Measurements from ENCODE around the gene ENDOU.
A peak's percentile ranks its signal among the peaks of the same experiment; 100 is the strongest.

Gene ENDOU

GRCh38 chr12:47717443-47718193 lies 7.7 kb downstream of the ENDOU start:
- peak; percentile 90 for DNase-seq

DNA sequence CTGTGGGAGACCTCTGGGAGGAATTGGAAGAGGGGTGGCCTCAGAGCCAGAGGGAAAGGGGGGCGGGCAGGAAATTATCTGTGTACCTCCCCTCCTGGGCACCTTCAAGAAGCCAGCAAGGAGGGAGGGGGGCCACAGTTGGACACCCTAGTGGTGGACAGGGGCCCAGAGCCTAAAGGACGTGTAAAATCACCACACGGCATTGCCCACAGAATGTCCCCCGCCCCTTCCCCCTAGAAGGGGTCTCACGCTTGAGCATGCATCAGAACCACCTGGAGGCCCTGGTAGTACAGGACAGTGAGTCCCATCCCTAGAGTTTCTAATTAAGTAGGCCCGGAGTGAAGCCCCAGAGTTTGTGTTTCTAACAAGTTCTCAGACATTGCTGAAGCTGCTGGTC lies 8.2 kb downstream of the ENDOU start:
- DNase-seq, result no peak

DNA sequence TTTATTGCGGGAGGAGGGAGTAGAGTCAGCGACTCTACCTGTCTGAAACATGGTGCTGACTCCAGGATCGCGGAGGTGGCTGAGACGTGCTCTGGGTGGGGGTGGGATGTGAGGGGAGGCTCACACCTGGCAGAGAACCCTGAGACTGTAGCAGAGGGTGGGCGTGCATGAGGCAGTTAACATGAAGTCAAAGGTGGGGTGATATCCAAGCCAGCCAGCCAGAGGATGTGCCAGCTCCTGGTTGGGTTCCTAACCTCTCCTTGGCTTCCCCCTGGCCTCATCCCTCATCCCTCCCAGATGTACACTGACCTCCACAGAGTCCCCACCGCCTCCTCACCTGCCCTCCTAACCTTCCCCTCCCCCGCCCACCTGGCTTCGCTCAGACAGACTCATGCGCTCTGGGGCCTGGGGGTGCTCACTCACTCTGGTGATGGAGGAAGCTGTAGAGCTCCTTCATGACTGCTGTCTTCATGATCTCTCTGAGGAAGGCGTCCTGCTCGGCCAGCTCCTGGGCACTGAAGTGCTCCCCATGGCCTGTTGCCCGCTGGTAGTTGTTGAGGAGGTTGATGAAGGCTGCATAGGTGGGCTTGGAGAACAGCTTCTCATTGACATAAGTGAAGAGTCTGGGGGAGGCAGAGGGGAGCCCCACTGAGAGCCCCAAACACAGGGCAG lies 9.3 kb downstream of the ENDOU start:
- no peak for DNase-seq

GRCh38 chr12:47715393-47715876 lies 9.9 kb downstream of the ENDOU start:
- DNase-seq, result peak; percentile 93

DNA sequence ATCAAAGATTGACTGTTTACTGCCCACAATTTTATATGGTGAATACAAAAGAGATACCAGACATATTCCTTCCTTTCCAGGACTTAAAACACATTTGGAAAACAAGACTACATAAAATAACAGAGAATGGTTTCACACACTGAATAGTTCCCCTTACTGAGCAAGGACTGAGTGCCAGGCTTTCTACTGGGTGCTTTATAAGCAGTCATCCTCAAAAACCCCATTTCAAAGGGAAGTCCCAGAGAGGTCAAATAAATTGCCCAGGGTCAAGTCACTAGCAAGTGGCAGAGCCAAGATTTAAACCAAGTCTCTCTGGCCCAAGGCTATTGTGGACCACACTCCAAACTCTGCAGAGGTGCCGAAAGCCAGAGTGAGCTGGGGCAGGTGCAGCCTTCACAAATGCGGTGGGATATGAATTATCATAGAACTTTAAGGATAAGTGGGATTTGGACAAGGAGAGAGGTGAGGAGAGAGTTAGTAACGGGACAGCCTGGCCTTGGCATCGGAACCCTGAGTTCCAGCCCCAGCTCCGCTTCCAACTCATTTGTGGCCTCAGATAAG lies 10.4 kb downstream of the ENDOU start:
- no peak for DNase-seq

DNA sequence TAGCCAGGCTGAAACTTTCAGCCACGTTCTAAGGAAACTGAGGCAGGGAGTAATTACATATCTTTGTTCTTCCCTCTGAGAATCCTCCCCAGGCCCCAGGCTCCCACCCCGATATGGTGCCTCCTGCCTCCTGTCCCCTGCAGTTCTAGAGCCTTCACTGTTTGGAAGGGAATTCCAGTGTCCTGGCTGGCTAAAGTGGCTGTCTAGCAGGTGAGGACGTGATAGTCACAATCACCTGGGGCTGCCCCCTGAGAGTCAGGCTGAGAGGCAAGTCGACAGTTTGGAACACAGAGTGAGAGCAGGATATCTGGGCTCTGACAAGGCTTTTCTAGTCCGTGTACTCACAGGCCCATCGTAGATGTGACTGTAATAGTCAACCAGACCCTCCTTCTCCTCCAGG lies 13.1 kb downstream of the ENDOU start:
- no peak for DNase-seq

DNA sequence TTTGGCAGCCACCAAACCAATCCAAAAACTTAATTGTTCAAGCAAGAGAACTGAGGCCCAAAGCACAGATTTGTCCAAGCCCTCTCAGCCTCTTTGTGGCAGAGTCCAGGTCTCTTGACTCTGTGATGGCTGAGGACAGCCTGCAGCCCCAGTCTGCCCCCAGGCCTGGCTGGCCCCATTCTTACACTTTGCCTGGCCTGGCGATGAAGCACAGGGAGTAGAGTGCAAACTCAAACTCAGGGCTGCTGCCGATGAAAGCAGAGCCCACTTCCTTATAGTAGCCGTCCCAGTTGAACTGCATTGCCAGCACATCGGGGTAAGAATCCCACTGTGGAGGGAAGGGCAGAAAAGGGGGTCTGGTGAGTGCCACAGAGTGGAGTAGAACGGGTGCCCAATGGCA lies 13.8 kb downstream of the ENDOU start:
- no peak for DNase-seq

DNA sequence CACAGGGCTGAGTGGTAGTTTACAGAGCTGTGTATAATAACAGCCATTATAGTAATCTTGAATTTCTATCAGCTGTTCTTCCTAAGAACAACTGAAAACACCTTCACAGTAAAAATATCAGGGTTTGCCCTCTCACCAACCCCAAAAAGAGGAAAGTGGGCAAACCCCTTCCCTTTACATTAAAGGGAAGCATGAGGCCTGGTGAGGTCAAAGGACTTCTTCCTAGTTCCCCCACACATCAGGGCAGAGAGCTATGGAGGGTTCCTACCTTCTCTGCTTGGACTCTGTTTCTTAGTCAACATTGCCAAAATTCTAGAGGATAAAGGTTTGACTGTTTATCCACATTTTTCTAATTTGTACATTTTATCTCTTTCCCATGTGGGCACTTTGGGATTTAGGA lies 15.0 kb downstream of the ENDOU start:
- no peak for DNase-seq

GRCh38 chr12:47709671-47710070 lies 15.6 kb downstream of the ENDOU start:
- DNase-seq, result no peak

DNA sequence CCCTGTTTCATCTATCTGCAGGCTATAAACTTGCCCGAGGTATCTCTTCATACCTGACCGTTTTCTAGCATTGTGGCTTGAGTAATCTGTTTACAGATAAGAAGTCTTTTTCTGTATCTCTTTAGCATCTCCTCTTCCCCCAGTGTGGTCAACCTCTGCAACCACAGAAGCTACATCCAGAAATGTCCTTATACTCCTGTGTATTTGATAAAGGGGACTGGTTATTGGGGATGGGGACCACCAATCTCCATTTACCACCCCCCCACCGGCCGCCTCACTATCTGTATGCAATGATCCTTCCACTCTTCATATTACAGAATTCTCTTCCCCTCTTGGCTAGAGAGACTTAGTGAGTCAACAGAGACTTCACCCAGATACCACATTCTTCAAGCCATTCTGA lies 16.1 kb downstream of the ENDOU start:
- DNase-seq, result no peak

GRCh38 chr12:47707905-47708543 lies 17.3 kb downstream of the ENDOU start:
- DNase-seq, result no peak

DNA sequence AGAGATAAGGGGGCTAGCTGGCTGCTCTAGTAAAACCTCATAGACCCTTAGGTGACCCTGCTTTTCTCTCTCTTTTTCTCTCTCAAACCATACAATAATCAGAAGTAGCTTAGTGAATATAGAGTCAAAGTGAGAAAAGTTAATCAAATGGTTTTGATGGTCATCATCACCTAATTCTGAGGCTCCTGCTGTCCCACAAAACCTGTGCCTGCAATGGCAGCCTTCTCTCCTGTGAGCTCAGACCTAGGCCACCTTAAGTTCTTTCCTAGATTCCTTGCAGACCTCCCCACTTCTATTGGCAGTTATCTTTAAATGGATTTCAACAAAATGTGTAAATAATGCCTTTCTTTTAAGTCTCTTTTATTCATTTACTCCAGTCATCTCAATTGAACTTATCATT lies 17.9 kb downstream of the ENDOU start:
- no peak for DNase-seq

GRCh38 chr12:47705566-47706425 lies 19.5 kb downstream of the ENDOU start, which contains the start of gene RPAP3:
RPAP3 (minus strand) TSS chr12:47706030; CDS start chr12:47702840, 3,190 bp downstream.
- peak; percentile 90 for DNase-seq

DNA sequence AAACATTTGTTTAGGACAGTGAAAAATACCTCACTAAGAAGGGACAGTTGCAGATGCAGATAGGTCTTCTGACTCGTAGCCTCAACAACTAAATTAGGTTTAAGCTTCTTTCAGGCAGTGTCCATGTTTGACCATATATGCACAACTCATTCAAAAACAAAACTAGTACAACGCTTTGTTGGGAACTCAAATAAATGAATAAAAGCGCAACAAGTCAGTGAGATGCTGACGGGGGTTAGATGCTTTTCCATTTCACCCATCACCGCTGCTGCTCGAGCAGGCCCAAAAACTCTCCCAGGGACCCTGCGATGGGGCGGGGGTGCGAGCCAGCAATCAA lies 20.1 kb downstream of the ENDOU start:
- no peak for DNase-seq

DNA sequence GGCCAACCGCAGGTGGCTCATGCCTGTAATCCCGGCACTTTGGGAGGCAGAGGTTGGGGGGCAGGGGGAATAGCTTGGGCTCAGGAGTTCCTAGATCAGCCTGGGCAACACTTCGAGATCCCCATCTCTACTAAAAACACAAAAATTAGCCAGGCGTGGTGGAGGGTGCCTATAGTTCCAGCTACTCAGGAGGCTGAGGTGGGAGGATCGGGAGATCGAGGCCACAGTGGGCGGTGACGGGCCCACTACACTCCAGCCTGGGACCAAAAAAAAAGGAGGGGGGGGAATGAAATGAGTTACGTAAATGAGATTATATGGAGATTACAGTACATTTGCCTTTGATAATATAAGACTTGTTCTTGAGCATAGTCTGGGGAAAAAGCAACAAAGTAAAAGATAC lies 20.6 kb downstream of the ENDOU start:
- DNase-seq, result no peak

DNA sequence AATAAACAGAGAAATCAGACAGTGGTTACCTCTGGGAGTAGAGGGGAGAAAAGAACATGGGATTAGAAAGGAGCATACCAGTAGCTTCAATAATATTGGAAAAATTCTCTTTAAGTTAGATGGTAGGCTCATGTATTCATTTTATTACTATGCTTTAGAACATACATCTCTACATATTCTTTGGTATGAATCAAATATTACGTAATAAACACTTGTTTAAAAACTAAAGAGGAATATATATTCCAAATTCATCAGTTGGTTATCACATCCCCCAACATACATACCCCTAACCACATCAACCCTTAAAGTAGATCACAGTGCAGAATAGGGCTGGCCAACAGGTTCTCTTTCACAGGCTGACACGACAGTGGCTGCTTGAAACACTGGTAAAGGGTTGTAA lies 25.0 kb downstream of the ENDOU start:
- no peak for DNase-seq

- no peak for DNase-seq
These were observed 26.7 kb downstream of the ENDOU start for GRCh38 chr12:47698631-47699030.

DNA sequence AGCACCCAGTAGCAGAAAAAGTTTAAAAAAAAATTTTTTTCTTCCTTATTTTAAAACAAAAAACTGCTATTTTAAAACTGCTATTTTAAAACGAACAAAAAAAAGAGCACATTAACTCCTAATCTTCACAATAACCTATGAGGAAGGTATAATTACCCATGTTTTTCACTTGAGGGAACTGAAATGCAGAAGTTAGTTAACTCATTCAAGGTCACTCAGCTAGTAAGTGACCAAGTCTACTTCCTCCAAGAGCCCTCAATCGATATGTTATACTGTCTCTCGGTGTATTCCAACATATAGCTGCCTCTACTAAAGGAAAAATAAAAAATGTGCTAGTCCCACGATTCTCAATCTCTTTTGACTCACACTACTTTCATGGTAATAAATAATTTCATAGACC lies 27.2 kb downstream of the ENDOU start:
- no peak for DNase-seq

DNA sequence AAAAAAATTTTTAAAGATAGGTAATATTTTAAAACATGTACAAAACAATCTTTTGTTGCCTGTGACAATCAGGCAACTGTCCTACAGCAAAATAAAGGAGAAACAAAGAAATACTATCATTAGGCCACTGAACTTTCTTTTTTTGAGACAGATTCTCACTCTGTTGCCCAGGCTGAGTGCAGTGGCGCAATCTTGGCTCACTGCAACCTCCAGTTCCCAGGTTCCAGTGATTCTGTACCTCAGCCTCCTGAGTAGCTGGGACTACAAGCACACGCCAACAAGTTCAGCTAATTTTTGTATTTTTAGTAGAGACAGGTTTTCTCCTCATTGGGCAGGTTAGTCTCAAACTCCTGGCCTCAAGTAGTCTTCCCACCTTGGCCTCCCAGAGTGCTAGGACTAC lies 36.1 kb downstream of the ENDOU start:
- DNase-seq, result no peak

- no peak for DNase-seq
These were observed 37.7 kb downstream of the ENDOU start for GRCh38 chr12:47687636-47688035.

DNA sequence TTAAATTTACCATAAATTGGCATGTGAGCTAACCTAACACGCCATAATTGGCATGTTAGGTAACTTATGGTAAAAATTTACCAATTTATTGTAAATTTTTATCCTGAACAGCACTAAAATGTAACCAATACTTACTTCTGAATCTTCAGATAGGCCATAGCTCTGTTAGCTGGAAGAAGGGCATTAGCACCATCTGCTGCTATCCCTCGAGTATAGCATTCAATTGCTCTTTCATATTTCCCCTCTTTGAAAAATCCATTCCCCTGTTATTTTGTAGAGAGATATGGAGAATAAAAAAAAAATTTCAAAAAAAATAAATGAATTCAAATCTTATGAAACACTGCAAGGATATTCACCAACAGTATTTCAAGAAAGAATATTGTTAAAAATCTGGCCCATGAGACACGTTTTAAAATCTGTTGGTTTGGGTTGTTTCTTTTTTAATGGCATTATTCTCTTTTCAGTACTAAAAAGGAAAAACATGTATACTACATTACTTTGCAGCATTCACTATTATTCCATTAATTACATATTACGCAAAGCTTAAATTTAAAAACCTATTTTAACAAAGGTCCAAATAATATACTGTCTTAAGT lies 38.5 kb downstream of the ENDOU start:
- peak; percentile 70 for DNase-seq

DNA sequence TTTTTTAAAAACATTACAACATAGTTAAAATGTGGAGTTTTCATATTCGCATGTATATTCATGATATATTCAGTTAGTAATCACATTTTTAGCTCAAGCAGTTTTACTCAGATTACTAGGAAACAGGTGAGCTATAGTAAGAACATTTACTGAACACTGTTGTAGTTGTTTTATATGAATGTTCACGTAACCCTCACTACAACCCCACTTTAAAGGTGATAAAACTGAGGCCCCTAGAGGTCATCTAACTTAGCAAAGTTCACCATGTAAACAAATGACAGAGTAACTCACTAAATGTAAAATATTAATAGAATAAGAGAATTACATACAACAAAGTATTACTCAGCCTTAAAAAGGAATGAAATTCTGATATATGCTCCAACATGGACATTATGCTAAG lies 45.5 kb downstream of the ENDOU start:
- DNase-seq, result no peak
